ENCODE results near the gene ARHGAP19.

Gene ARHGAP19

DNA sequence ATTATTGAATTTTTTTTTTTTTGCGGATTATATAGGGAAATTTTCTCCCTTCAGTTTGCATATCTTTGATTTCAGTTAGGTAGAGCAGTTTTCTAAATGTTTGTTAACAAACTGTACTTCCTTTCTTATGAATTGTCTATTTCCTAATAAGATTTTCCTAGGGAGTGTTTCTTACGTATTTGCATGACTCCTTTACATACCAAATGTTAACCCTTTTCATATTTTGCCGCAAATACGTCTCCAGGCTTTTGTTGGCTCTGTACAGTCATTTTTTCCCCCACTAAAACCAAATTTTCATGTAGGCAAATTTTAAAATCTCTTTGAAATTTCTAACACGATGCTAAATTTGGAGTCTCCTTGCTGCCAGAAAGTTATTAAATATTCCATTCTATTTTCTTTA is 44.0 kb upstream of the ARHGAP19 start:
- Histone ChIP-seq H2AFZ (peak overlapping the region; percentile 83), H3K27ac (peak overlapping the region; percentile 50), H3K27me3 (ENCODE audit: control insufficient read depth, insufficient read depth, low read length) (no peaks in the 10 kb centered on the region), H3K4me2 (ENCODE audit: low read length) (no peak overlapping the region), H3K4me3 (ENCODE audit: low read depth, low read length) (no peak overlapping the region), H3K9me3 (ENCODE audit: control insufficient read depth, low read length) (no peaks in the 10 kb centered on the region), H3K9ac (no peak overlapping the region), H3K36me3 (ENCODE audit: control insufficient read depth, insufficient read depth, low read length) (no peaks in the 10 kb centered on the region), H3K79me2 (peaks cover 7% of the 10 kb centered on the region), H3K4me1 (peaks cover 22% of the 10 kb centered on the region)
- TF ChIP-seq, protein P1, sequence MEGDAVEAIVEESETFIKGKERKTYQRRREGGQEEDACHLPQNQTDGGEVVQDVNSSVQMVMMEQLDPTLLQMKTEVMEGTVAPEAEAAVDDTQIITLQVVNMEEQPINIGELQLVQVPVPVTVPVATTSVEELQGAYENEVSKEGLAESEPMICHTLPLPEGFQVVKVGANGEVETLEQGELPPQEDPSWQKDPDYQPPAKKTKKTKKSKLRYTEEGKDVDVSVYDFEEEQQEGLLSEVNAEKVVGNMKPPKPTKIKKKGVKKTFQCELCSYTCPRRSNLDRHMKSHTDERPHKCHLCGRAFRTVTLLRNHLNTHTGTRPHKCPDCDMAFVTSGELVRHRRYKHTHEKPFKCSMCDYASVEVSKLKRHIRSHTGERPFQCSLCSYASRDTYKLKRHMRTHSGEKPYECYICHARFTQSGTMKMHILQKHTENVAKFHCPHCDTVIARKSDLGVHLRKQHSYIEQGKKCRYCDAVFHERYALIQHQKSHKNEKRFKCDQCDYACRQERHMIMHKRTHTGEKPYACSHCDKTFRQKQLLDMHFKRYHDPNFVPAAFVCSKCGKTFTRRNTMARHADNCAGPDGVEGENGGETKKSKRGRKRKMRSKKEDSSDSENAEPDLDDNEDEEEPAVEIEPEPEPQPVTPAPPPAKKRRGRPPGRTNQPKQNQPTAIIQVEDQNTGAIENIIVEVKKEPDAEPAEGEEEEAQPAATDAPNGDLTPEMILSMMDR (IDR thresholded peaks at IDR 0.05): no peak

DNA sequence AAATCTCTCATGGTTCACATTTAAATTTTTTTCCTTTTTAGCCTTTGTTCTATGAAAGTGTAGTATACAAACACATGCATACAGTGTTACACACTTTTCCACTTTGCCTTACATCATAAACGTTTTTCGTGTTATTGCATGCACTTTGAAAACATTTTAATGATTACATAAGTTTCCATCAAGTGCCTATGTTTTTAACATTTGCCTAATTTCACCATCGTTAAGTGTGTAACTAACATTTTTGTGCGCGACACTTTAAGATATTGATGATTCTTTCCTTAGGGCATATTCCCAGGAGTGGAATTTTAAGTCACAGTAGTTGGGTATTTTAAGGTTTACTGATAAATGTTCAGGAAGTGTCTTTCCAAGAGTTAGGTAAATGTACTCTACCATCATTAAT is 43.6 kb upstream of the ARHGAP19 start:
- H3K4me2 ChIP-seq (ENCODE audit: low read length): no peak overlapping the region
- H3K9ac ChIP-seq: no peak overlapping the region
- H2AFZ ChIP-seq: no peak overlapping the region
- no peaks in the 10 kb centered on the region for H3K27me3 ChIP-seq (ENCODE audit: control insufficient read depth, insufficient read depth, low read length)
- H3K27ac ChIP-seq: peak overlapping the region; percentile 50
- TF ChIP-seq, protein P1 (IDR thresholded peaks at IDR 0.05): no peak
- H3K9me3 ChIP-seq (ENCODE audit: control insufficient read depth, low read length): no peaks in the 10 kb centered on the region
- peaks cover 7% of the 10 kb centered on the region for H3K79me2 ChIP-seq
- no peak overlapping the region for H3K4me3 ChIP-seq (ENCODE audit: low read depth, low read length)
- no peaks in the 10 kb centered on the region for H3K36me3 ChIP-seq (ENCODE audit: control insufficient read depth, insufficient read depth, low read length)
- H3K4me1 ChIP-seq: peaks cover 22% of the 10 kb centered on the region

DNA sequence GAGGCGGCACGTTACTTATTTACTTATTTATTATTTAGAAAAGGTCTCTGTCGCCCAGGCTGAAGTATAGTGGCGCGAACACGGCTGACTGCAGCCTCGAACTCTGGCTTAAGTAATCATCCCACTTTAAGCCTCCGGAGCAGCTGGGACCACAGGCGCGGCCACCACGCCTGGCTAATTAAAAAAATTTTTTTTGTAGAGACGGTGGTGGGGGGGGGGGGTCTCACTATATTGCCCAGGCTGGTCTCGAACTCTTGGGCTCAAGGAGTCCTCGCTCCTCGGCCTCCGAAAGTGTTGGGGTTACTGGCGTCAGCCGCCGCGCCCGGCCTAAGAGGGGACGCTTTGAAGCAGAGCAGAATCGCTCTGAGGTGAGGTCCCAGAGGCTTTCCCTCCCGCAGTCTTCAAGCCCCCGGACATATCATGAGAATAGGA is 42.8 kb upstream of the ARHGAP19 start:
- no peaks in the 10 kb centered on the region for H3K36me3 ChIP-seq (ENCODE audit: control insufficient read depth, insufficient read depth, low read length)
- H3K9ac ChIP-seq: no peak overlapping the region
- no peaks in the 10 kb centered on the region for H3K27me3 ChIP-seq (ENCODE audit: control insufficient read depth, insufficient read depth, low read length)
- peaks cover 22% of the 10 kb centered on the region for H3K4me1 ChIP-seq
- peak overlapping the region; percentile 95 for H3K4me2 ChIP-seq (ENCODE audit: low read length)
- peak overlapping the region; percentile 84 for H3K4me3 ChIP-seq (ENCODE audit: low read depth, low read length)
- TF ChIP-seq, protein P1 (IDR thresholded peaks at IDR 0.05): no peak
- no peaks in the 10 kb centered on the region for H3K9me3 ChIP-seq (ENCODE audit: control insufficient read depth, low read length)
- peak overlapping the region; percentile 99 for H2AFZ ChIP-seq
- peaks cover 7% of the 10 kb centered on the region for H3K79me2 ChIP-seq
- H3K27ac ChIP-seq: peak overlapping the region; percentile 97

DNA sequence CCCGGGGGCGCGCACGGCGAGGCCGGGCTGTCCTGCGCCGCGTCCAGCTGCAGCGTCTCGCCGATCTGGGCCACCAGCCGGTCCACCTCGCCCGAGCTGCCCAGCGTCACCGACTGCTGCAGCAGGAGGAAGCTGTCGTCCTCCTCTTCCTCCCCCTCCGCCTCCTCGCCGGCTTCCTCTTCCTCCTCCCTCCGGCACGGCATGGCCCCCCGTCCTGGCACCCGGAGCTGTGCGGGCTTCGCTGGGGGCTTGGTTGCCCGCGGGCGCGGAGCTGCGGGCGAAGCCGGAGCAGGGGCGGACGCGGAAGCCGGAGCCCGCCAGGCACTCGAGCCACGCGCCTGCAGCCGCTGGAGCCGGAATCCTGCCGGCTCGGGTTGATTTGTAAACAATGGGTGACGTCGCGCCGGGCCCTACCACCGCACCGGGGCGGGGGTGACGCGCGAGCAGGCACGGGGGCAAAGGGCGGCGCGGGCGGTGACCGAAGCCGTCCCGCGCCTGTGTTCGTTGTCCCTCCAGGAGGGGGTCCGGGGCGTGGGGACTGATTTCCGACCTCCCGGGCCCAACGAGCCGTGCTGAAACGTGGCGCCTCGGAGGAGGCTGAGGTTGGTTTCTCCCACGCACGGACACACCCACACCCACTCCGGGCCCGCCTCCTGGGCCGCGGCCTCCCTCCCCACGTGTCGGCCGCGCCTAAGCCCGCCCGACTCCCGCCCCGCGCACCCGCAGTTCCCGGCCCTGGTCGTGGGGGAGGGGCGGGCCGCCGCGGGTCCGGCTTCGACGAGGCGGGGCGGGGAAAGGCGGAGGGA is 42.1 kb upstream of the ARHGAP19 start, which contains the start of gene FRAT2:
Gene FRAT2, minus strand, starts transcription at position 360 of the 806 bp plus-strand sequence. Its CDS starts 157 bp downstream, at position 203.
- no peaks in the 10 kb centered on the region for H3K9me3 ChIP-seq (ENCODE audit: control insufficient read depth, low read length)
- no peaks in the 10 kb centered on the region for H3K27me3 ChIP-seq (ENCODE audit: control insufficient read depth, insufficient read depth, low read length)
- H3K4me3 ChIP-seq (ENCODE audit: low read depth, low read length): peak within 1 kb of the TSS; percentile 84
- no peaks in the 10 kb centered on the region for H3K36me3 ChIP-seq (ENCODE audit: control insufficient read depth, insufficient read depth, low read length)
- H3K79me2 ChIP-seq: peaks cover 7% of the 10 kb centered on the region
- H3K4me1 ChIP-seq: peaks cover 22% of the 10 kb centered on the region
- peak within 1 kb of the TSS; percentile 95 for H3K4me2 ChIP-seq (ENCODE audit: low read length)
- peak within 1 kb of the TSS; percentile 81 for H3K9ac ChIP-seq
- peak within 1 kb of the TSS; percentile 99 for H2AFZ ChIP-seq
- peak within 1 kb of the TSS; percentile 97 for H3K27ac ChIP-seq
- TF ChIP-seq, protein P1 (IDR thresholded peaks at IDR 0.05): no peak

All from parathyroid adenoma (tissue), 2 donors.